ENCODE results near the gene HOXD8.

The HOXD8 gene

GRCh38 chr2:176091329-176092258 is 37.9 kb upstream of the HOXD8 start:
- DNase-seq: no peak

GRCh38 chr2:176092270-176093144 is 37.0 kb upstream of the HOXD8 start, which contains the start of gene HOXD13:
Gene HOXD13, plus strand, starts transcription at chr2:176092721. Its CDS starts 170 bp downstream, at chr2:176092891.
- DNase-seq: no peak

- DNase-seq: no peak
Measured at GRCh38 chr2:176093145-176093897, 36.2 kb upstream of the HOXD8 start.

GRCh38 chr2:176093898-176094249 is 35.6 kb upstream of the HOXD8 start:
- DNase-seq: no peak

- DNase-seq: no peak
Measured at GRCh38 chr2:176094349-176094748, 35.2 kb upstream of the HOXD8 start.

- DNase-seq: no peak
Measured at GRCh38 chr2:176095421-176095820, 34.1 kb upstream of the HOXD8 start.

- DNase-seq: no peak
Measured at GRCh38 chr2:176096243-176096985, 33.1 kb upstream of the HOXD8 start.

GRCh38 chr2:176096986-176097819 is 32.3 kb upstream of the HOXD8 start:
- peak; percentile 38 for DNase-seq

GRCh38 chr2:176097820-176098365 is 31.6 kb upstream of the HOXD8 start:
- DNase-seq: no peak

GRCh38 chr2:176098366-176099158 is 30.9 kb upstream of the HOXD8 start:
- DNase-seq: no peak

- DNase-seq: no peak
Measured at GRCh38 chr2:176099159-176099727, 30.3 kb upstream of the HOXD8 start.

- no peak for DNase-seq
Measured at GRCh38 chr2:176099728-176100546, 29.6 kb upstream of the HOXD8 start, which contains the start of gene HOXD12. Gene HOXD12, plus strand, starts transcription at chr2:176099795. Its CDS starts 7 bp downstream, at chr2:176099802.

- DNase-seq: no peak
Measured at GRCh38 chr2:176100547-176101140, 28.9 kb upstream of the HOXD8 start.

- no peak for DNase-seq
Measured at GRCh38 chr2:176101216-176101830, 28.2 kb upstream of the HOXD8 start.

- DNase-seq: no peak
Measured at GRCh38 chr2:176101842-176102241, 27.7 kb upstream of the HOXD8 start.

- no peak for DNase-seq
Measured at GRCh38 chr2:176102309-176102866, 27.1 kb upstream of the HOXD8 start.

GRCh38 chr2:176103194-176103593 is 26.3 kb upstream of the HOXD8 start:
- DNase-seq: no peak

Data from effector CD4-positive, alpha-beta T cell (primary cell).